ENCODE data around the gene TTLL11. TPM values are rescaled to one million over a fixed set of nuclear protein-coding genes. Genes with fewer than 3 reads are reported as not detected.

The TTLL11 gene
- total RNA-seq, 4 donors from 2014 or later = 9.1 to 14.6 (median 9.7) TPM

GRCh38 chr9:121853617-121854395 lies 239.3 kb downstream of the TTLL11 start:
- peak in 1 of 2 donors; percentile 61 for DNase-seq (ENCODE audit: low spot score in 2 of 2)
- no peak for TF ChIP-seq POLR2A (IDR thresholded peaks at IDR 0.05)
- intact Hi-C loops (cut with DNase I; ENCODE audit: low total_unique reads) = loop anchor here (5.0 kb wide), 1 partner anchor 1917 kb away; no protein-coding TSS in a partner anchor
- WGBS, 2 donors = 92% methylated on average over 10 to 11 of the region's 11 CpGs
- H3K4me3 ChIP-seq (ENCODE audit: low read depth, poor library complexity, severe bottlenecking) = no peak overlapping the region

GRCh38 chr9:121852651-121853616 lies 240.2 kb downstream of the TTLL11 start:
- peak; percentile 70 to 90 for DNase-seq (ENCODE audit: low spot score in 2 of 2)
- WGBS, 2 donors = 72 to 75% methylated on average over 28 to 29 of the region's 29 CpGs
- intact Hi-C loops (cut with DNase I; ENCODE audit: low total_unique reads) = loop anchor here (5.0 kb wide), 1 partner anchor 1916 kb away; no protein-coding TSS in a partner anchor
- no peak overlapping the region for H3K4me3 ChIP-seq (ENCODE audit: low read depth, poor library complexity, severe bottlenecking)
- TF ChIP-seq CTCF (IDR thresholded peaks at IDR 0.05) (no peak), POLR2A (IDR thresholded peaks at IDR 0.05) (no peak)

- TF ChIP-seq POLR2A (IDR thresholded peaks at IDR 0.05) (no peak), CTCF (IDR thresholded peaks at IDR 0.05) (no peak)
- intact Hi-C loops (cut with DNase I; ENCODE audit: low total_unique reads) = loop anchor here (5.0 kb wide), 1 partner anchor 1915 kb away; no protein-coding TSS in a partner anchor
- WGBS, 2 donors = 73 to 81% methylated on average over 7 of the region's 7 CpGs
- no peak overlapping the region for H3K4me3 ChIP-seq (ENCODE audit: low read depth, poor library complexity, severe bottlenecking)
- DNase-seq (ENCODE audit: low spot score in 2 of 2) = no peak
Observed at GRCh38 chr9:121852241-121852640, 240.9 kb downstream of the TTLL11 start.

- no peak for TF ChIP-seq CTCF (IDR thresholded peaks at IDR 0.05)
- no peak for TF ChIP-seq POLR2A (IDR thresholded peaks at IDR 0.05)
- intact Hi-C loops (cut with DNase I; ENCODE audit: low total_unique reads) = loop anchor here (5.0 kb wide), 1 partner anchor 1914 kb away; no protein-coding TSS in a partner anchor
- WGBS, 2 donors = 59 to 73% methylated on average over 9 of the region's 9 CpGs
- H3K4me3 ChIP-seq (ENCODE audit: low read depth, poor library complexity, severe bottlenecking) = no peak overlapping the region
- peak; percentile 31 to 84 for DNase-seq (ENCODE audit: low spot score in 2 of 2)
Observed at GRCh38 chr9:121851641-121852091, 241.4 kb downstream of the TTLL11 start.

DNA sequence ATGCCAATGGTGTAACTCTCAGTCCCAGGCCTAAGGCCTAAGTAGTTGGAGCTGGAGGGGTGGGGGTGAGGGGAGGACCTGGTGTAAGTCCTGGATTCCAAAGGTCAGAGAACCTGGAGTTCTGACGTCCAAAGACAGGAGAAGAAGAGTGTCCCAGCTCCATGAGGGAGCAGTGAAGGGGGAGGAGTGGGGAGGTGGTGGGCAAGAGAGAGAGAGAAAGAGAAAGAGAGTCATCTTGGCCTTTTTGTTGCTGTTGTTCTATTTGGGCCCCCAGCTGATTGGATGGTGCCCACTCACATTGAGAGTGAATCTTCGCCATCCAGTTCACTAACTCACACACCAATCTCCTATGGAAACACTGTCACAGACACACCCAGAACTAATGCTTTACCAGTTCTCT lies 242.7 kb downstream of the TTLL11 start:
- 85 to 97% methylated on average over 2 of the region's 2 CpGs for WGBS, 2 donors
- DNase-seq (ENCODE audit: low spot score in 2 of 2) = peak in 1 of 2 donors; percentile 20

More for the DNA sequence above, 242.7 kb downstream of the TTLL11 start:
- H3K4me3 ChIP-seq (ENCODE audit: low read depth, poor library complexity, severe bottlenecking) = no peak overlapping the region
- intact Hi-C loops (cut with DNase I; ENCODE audit: low total_unique reads) = loop anchor here (5.0 kb wide), 1 partner anchor 1913 kb away; no protein-coding TSS in a partner anchor
- TF ChIP-seq CTCF (IDR thresholded peaks at IDR 0.05) = no peak
- no peak for TF ChIP-seq POLR2A (IDR thresholded peaks at IDR 0.05)
